GM19238 (cell line): ENCODE measurements around the gene SLC47A2.
"Not testable (repeated sequence)": the region's sequence is repeated elsewhere in the genome, so short reads cannot be mapped to it uniquely, and the experiment has no call there.

Experiments used
- DNase-seq: peaks from one replicate; pipeline ENCODE4 v3.0.0; 2011; ENCODE audit warnings: low spot score; ENCODE audit not compliant: insufficient read length

The SLC47A2 gene

GRCh38 chr17:19708431-19709175, 7.8 kb downstream of the SLC47A2 start:
- peak; percentile 2 for DNase-seq

- peak; percentile 0 for DNase-seq
These were observed 8.6 kb downstream of the SLC47A2 start for GRCh38 chr17:19707728-19708221.

- DNase-seq: peak; percentile 1
These were observed 9.3 kb downstream of the SLC47A2 start for GRCh38 chr17:19706791-19707727.

GRCh38 chr17:19705771-19706770, 10.3 kb downstream of the SLC47A2 start:
- no peak for DNase-seq

GRCh38 chr17:19705201-19705600, 11.2 kb downstream of the SLC47A2 start:
- DNase-seq: no peak

GRCh38 chr17:19703828-19704613, 12.4 kb downstream of the SLC47A2 start:
- DNase-seq: no peak

GRCh38 chr17:19703106-19703827, 13.1 kb downstream of the SLC47A2 start:
- DNase-seq: no peak

- DNase-seq: no peak
These were observed 14.2 kb downstream of the SLC47A2 start for GRCh38 chr17:19702217-19702641.

- DNase-seq: no peak
These were observed 29.8 kb downstream of the SLC47A2 start for GRCh38 chr17:19686400-19687090.

- DNase-seq: not testable (repeated sequence)
These were observed 31.3 kb downstream of the SLC47A2 start for GRCh38 chr17:19684909-19685580.

GRCh38 chr17:19683117-19683516, 33.3 kb downstream of the SLC47A2 start:
- no peak for DNase-seq

- no peak for DNase-seq
These were observed 37.6 kb downstream of the SLC47A2 start for GRCh38 chr17:19678581-19679453.

- DNase-seq: no peak
These were observed 38.5 kb downstream of the SLC47A2 start for GRCh38 chr17:19677736-19678379.

GRCh38 chr17:19676896-19677295, 39.5 kb downstream of the SLC47A2 start:
- DNase-seq: no peak

- no peak for DNase-seq
These were observed 42.8 kb downstream of the SLC47A2 start for GRCh38 chr17:19673623-19674022.

GRCh38 chr17:19672009-19672750, 44.2 kb downstream of the SLC47A2 start:
- DNase-seq: no peak
